NCI-H2107 treated with DMSO at 0.1 percent for 48 hours (cell line): ENCODE measurements around the gene CD151.

Experiments used
- DNase-seq: peaks from one replicate; lab custom pipeline; 2025; ENCODE audit not compliant: unreplicated experiment; lab: John Stamatoyannopoulos, UW

Gene CD151

DNA sequence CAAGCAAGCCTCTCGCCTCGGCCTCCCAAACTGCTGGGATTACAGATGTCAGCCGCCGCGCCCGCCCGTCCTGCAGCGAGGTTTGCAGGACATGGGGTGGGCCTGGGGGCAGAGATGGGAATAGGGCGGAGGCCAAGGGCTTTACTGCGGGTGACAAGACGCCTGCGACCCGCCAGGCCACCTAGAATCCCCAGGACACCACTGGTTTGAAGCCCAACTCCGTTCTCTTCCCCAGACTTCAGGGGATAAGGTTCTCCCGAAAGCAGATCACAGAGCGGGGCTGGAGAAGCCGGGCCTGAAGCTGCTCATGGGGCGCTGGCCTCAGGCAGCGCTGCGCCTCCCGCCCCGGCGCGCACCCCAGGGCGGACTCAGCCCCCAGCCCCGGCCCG, 9.2 kb downstream of the CD151 start:
- no peak for DNase-seq

DNA sequence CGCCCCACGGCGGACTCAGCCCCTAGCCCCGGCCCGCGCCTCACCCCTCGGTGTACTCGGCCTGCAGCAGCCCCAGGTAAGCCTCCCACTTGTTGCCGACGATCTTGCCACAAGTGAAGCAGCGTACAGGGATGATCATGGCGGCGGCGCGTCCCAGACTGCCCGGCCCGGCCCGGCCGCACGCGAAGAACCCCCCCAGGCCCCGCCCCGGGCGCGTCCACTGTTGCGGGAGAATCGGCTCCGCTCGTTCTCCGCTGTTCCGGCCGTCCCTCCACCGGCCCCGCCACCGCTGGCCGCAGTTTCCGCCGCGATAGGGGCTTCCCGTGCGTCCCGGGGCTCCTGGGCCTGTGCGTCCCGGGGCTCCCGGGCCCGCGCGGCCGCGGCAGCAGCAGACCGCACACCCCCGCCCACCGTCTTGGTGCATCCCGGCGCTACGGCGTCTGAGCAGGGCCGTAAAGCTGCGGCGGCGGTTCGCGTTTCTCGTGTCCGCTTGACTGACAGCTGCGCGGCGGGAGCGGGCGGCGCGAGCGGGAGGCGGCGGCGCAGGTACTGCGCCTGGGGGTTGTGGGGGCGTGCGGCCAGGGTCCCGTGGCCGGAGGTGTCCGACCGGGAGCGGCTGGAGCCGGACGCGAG, 9.7 kb downstream of the CD151 start, which contains the start of the genes POLR2L and TSPAN4:
POLR2L (minus strand) TSS at position 160 of the 633 bp plus-strand sequence; CDS start at position 139, 21 bp downstream.
TSPAN4 (plus strand) TSS at position 483 of the 633 bp plus-strand sequence. CDS start 7,453 bp downstream, outside the sequence.
- DNase-seq: peak; percentile 53

DNA sequence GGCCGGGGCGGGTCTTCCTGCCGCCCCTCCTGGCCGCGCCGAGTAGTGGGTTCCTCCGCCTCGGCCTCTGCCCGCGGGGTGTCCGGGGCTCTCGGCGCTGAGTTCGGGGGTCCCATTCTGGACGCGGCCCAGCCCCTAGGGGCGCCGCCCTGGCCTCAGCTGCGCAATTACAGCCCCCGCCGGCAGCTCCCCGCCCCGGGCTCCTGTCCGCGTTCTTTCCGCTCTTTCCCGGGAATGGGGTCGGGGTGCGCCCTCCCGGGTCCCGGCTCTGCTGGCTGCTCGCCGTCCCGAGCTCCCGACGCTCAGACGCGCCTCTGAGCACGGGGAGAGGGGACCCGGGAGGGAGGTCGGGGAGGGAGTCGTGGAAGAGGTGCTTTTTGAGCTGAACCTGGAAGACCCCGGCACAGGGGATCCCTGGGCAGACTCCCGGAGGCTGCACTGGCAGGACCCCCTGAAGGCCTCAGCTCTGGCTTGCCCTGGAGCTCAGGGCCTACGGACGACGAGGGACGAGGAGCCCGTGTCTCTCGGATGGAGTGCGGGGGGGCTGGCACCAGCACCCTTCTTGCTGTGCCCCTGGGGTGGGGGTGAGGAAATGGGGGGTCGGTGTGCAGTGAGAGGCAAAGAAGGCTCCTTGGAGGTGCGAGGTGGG, 10.5 kb downstream of the CD151 start:
- DNase-seq: no peak

DNA sequence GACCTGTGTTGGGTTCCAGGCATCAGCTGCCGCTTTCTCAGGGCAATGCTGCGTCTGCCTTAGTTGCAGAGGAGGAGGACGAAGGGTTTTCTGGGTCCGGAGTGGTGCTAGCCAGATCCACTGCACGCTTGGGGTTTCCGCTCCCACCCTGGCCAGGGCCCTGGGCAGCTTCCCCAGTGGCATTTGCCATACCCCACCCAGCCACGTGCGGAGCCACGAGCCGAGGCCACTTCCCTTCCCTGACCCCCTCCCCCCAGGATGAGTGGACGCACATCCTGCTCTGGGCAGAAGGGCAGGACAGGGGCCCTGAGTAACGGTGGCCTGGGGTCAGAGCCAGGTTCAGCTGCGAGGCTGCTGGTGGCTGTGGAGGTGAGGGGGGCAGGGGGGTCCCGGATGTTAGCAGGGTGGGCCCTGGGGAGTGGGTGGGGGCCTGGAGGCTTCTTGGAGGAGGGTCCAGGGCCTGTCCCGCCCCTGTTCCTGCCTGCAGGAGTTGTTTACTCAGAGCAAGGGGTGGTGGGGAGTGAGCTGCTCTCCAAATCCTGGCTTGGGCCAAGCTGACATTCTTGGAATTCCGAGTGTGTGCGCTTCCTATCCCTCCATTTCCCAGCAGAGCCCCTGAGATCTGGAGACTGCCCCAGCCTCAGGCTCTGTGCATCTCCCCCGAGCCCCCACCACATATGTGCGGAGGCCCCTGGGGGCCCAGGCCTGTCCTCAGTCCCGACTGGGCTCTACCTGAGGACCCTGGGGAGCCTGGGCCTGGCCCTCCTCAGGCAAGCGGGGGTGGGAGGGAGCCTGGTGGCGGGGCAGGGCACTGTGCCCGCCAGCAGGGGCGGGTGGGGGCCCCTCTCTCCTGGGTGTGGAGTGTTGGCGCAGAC, 11.3 kb downstream of the CD151 start:
- DNase-seq: no peak

DNA sequence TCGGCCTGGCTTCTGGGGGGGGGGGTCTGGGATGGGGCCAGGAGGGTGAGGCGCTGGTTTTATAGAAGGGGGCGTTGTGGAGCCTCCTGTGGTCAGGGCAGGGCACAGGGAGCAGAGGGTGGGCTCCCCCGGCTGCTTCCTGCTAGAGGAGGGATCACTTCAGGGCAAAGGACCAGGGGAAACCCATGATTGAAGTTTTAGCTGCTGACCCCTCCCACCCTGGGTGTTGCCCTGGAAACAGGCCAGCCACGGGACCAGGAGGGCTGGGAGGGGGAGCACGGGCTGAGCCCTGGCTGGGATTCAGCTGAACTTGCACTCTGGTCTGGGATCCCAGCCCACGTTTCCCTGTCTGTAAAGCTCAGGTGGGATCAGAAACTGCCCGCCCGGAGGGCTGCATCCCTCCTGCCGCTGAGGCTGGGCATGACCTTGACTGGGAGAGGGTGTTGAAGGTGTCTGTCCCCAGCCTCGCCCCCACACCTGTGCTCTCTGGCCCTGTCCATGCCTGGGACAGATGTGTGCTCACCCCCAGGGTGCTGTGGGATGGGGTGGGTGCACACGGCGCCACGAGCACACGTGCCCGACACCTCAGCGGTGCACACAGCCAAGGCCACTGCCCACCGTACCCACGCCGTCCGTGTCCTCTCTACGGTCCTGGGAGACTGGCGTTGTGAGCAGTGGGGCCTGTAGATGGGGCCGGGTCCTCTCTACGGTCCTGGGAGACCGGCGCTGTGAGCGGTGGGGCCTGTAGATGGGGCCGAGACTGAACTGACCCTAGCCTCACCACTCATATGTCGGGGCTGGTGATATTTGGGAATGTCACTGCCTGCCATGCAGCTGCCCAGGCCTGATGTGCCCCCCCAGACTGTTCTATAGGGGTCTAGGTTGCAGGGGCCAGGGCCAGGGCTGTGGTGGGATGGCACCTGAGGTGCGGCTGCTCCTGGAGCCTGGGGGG, 12.2 kb downstream of the CD151 start:
- no peak for DNase-seq

DNA sequence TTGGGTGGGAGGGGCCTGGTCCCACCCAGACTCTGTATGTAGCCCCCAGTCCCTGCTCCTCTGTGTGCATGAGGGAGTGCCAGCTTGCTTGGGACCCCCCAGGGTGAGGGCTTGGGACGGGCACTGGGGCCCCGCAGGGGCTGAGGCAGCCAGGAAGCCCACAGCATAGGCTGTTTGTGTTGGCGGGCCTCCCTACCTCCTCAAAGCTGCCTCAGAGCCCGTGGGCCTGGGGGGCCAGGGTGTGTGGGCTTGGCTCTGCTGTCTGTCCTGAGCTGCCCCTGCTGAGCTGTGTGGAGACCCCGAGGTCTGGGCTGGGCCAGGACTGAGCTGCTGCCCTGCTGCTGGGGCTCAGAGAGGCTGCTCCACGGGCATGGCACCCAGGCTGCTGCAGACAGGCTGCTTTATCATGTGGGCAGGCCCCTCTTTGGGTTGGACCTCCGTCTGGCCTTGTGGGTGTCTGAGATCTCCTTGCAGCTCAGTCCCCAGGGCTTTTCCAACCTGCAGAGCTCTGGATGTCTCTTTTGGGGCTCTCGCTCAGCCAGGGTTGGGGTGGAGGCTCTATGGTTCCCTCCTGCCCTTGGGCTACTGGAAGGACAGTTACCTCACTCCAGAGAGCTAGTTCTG, 13.2 kb downstream of the CD151 start:
- DNase-seq: no peak

DNA sequence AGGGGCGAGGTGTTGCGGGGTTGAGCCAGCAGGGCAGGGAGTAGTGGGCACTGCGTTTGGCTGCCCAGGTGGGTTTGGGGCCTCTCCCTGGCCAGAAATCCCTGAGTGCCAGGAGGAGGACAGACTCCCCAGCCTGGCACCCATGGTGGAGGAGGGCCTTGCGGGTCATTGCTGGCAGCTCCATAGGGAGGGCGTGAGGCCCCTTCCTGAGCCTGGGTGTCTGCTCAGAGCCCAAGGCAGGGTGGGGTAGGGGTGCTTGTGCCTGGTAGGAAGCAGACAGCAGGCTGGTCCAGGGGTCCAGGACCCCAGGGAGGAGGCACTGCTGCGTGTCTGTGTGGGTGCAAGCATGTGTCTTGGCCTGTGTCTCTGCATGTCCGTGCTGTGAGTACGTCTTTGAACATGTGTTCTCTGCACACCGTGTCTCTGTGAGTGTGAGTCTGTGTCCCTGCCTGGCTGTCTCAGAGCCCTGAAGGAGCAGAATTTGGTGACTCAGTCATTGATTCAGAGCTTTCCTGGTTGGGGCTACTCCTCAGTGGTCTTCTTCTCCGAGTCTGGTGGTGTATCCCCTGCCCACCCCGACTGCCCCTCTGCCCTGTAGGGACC, 13.8 kb downstream of the CD151 start:
- DNase-seq: no peak

DNA sequence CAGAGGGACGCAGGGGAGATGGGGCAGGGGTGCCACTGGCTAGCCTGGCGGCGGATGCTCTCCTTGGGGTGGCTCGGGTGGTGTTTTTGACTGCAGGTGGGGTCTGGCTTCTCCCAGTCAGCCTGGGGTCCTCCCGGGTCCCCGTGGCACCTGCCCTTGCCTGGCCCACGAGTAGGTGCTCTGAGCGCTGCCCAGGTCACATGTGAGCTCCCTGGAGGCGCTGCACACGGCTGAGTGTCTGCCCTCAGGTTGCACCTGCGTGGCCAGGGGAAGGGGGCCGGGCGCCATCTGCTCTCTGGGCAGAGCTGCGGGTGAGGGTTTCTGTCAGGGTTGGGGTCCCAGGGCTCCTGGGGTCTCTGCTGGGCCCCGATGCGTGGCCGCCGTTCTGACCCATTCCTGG, 15.1 kb downstream of the CD151 start:
- DNase-seq: no peak

DNA sequence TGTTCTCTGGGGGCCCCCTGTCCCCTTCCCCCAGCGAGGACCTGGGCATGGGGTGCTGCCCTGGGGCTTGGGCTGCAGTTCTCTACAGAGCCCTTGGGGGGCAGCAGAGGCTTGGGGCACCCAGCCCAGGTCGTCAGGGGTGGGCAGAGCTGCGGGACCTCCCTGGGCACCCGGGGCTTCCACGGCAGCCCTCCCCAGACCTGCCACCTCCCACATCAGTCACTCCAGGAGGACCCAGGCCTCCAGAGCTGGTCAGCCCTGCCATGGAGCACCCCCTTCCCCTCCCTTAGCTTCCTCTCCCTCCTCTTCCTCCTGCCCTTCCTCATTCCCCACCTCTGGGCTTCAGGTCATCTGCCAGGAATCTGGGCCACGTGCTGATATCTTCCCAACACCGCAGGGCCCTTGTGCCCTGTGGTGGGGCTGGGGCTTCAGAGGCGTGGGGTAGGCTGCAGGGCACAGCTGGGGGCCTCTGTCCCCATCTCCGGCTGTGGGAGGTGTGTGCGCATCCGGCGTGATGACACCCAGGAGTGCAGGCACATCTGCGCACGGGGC, 15.7 kb downstream of the CD151 start:
- DNase-seq: no peak

DNA sequence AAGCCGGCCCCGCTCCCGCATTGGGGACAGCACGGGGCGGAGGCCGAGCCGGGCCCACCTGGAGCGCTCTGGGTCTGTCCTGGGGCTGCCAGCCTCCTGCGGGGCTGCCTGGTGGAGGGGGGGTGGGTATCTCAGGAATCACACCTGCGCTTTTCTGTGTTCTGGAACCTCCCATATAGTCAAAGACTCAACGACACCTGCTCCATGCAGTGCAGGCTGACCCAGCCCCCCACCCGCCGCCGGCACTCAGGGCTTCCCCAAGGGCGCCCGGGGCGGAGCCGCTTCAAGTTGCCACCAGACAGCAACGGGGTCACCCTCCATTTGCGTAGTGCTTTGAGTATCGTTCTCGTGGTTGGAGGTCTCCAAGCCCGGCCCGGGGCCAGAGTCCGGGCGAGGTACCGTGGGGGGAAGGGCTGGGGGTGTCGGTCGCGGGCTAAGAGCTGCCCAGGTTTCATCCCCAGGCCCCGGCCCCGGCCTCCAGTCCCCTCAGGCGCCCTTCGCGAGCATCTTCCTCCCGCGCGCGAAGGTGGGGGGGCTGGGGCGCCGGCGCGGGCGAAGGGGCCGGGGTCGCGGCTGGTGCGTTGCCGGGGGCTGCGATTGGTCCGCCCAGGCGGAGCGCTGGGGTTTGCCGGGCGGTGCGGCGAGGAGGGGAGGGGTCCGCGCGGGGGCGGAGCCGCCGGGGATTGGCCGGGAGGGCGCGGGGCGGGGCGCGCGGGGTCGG, 16.5 kb downstream of the CD151 start:
- peak; percentile 36 for DNase-seq

DNA sequence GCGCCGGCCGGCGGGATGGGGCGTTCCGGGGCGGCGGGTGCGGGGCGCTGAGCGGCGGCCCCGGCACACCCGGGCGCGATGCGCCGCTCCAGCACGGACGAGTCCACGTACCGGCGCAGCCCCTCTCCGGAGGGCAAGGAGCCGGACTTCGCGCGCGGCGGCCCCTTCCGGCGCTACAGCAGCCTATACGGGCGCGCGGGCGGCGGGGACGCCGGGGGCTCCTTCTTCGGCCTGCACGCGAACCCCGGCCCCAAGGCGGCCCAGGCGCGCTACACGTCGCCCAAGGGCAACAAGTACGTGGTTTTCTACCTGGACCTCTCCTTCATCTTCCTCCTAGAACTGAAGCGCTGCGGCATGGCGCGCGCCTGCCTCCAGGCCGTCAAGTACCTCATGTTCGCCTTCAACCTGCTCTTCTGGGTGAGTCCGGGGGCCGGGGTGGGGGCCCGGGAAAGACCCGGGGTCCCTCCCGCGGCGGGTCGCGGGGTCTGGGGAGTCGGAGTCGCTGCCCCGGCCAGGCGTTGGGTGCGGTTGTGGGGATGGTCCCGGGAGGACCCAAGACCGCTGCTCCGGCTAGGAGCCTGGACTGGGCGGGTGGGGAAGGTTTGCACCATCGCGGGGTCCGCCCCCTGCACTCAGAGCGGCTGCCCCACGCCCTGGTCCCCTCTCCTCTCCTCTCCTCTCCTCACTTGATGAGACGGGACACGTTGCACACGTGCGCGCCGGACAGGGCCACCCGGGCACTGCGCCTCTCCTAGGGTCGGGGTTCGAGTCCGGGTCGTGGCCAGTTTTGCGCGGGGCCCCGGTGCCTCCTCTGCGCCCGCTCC, 17.4 kb downstream of the CD151 start:
- no peak for DNase-seq

DNA sequence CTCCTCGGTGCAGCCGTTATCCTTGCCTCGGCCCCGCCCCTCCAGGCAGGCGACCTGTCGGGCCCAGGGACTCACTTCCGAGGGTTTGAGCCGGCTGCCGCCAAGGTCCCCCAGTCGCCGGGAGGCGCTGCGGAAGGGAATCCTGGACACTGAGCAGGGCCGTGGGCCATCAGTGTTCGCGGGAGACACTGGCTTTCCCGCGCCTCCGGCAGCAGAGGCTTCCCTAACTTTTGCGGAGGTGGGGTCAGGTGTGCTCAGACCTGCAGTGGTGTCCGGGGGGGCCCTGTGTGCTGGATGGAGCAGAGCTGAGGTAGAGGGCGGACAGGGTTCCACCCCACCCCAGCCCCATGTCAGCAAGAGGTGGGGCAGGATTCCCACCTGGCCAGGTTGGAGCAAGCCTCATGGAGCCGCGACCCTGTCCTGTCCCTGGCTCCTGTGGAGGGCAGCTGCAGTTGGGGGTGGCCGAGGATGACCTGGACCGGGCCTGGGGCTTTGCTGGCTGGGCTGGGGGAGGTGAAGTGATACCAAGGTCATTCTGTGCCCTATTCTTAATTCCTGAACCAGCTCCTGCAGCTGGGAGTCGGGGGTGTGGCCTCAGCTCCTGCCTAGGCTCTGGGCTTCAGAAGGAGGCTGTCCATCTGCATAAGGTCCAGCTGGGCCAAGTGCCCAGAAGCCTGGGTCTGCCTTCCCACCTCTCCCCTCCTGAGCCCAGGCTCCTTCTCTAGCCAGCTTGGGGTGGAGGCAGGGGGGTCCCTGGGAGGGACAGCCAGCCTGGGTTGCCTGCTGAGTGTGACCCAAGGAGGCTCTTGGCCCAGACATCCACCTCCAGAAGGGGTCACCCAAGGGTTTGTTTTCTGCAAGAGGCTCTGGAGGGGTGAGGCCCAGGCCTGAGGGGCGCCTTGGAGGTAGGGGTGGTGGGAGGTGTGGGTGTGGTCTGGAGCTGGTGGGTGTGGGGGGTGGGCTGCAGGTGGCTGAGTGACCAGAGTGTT, 18.3 kb downstream of the CD151 start:
- DNase-seq: no peak

DNA sequence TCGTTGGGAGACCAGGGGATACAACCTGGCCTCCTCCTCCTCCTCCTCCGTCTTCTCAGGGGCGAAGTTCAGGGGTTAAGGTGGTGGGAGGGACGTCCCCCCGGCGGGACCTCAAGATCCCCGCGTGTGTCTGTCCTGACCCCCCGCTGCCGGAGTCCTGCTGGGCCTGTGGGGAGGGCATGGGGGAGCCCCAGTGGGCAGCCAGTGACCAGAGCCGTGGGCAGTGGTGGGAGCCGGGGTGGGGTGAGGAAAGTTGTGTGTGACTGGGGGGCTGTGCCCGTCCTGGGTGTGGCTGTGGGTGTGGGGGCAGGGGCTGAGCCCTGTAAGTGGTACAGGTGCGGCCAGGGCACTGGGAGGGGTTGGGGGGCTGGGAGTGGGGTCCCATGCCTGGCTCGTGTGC, 20.0 kb downstream of the CD151 start:
- DNase-seq: no peak

DNA sequence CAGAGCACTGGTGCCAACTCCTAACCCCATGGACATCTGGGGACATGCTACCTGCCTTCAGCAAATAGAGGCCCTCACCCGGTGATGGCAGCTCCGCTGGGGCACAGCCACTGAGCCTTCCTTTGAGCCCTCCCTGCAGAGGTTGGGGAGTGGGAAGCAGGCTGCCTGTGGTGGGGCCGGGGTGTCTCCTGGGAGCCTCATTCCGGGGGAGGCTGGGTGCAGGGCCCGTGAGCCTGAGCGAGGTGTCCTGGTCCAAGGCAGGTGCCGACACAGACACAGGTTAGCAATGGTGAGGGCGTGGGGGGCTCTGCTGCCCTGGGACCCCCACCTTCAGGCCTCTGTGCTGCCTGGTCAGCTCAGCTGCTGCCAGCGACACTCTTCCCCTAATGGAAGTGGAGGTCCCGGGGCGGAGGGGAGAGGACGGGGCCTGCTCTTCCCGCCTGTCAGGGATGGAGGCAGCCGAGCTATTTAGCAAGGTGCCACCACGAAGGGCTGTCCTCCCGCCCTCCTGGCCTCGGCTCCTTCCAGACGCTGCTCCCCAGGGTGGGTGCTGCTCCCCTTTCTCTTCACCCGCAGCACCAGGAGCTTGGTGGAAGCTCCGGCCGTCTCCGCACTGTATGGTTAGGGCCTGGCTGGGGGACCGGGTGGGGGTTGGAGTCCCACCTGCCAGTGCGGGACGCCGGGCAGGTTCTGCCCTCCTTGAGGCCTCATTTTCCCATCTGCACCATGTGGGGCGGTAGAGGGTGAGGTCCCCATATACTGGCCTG, 21.1 kb downstream of the CD151 start:
- DNase-seq: no peak

DNA sequence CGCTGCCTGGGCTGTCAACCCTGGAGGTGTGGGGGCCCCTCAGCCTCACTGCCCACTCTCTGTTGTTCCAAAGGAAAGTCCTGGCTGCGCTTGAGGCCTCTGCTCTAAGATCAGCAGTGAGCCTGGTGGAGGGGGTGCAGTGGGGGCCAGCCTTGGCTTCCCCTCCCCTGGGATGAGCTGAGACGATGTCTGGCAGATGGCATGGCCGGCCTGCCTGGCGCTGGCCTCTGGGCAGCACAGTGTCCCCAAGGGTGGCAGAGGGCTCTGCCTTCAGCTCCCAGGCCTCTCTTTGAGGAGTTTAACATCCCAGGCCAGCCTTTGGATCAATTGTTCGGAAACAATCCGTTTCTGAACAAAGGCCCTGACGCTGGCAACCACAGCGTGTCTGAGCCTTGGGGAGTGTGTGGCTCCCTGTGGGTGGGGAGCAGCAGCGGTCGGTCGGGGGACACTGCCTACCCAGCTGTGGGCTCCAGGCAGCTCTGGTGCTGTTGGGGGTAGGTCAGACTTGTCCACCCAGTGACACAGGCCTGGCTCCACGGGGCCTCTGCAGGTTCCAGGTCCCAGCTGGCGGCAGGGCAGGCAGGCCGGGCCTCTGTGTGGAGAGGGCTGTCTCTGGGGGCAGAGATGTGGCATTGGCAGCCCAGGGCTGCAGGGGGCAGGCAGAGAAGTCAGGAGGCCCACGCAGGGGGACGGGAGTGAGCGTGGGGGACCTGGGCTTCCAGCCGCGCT, 22.0 kb downstream of the CD151 start:
- no peak for DNase-seq

DNA sequence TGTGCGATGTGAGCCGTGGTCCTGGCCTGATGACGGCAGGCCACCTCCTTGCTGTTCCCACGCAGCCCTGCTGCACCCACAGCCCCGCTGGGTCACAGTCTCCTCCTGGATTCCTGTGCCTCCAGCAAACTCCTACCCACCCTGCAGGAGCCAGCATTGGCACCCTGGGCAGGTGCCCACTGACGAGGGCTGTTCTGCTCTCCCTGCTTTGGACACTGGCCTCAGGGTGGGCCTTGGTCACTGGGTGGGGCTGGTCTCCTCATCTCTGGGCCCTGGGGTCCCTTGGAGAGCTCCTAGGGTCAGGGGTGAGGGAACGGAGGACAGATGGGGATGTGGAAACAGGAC, 22.6 kb downstream of the CD151 start:
- no peak for DNase-seq
